Measurements from ENCODE around the gene TRPM5.

Gene TRPM5

DNA sequence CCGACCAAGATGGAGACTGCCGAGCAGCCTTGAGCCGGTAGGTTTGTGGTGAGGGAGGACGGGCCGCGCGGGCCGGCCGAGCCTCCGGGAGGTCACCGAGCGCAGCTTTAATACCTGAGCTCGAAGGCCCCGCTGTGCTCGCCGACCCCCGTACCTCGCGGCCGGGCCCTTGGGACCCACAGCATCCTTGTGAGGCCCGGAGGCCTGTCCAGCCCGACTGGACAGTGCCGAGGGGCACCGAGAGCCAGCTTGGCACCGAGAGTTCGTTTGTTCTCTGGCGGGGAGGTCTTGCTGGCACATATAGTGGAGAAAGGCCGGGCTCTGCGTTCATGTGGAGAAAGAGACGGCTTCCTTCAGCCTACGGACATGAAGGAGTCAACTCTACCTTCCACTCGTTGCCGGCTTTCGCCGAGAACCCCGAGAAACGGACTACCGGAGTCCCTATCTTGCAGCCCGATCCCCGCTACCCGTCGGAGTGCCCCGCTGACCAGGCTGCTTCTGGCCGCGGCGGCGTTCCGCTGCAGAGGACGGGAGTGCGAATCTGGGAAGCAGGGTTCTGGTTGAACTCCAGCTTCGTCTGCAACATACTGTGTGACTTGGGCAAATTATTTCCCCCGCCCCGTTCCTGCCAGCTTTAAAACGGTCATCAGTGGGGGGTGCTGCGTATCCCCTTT is 43.4 kb downstream of the TRPM5 start:
- FAIRE-seq (no peak), DNase-seq (ENCODE audit: insufficient read length, low spot score) (no peak)
- TF ChIP-seq, protein P1, sequence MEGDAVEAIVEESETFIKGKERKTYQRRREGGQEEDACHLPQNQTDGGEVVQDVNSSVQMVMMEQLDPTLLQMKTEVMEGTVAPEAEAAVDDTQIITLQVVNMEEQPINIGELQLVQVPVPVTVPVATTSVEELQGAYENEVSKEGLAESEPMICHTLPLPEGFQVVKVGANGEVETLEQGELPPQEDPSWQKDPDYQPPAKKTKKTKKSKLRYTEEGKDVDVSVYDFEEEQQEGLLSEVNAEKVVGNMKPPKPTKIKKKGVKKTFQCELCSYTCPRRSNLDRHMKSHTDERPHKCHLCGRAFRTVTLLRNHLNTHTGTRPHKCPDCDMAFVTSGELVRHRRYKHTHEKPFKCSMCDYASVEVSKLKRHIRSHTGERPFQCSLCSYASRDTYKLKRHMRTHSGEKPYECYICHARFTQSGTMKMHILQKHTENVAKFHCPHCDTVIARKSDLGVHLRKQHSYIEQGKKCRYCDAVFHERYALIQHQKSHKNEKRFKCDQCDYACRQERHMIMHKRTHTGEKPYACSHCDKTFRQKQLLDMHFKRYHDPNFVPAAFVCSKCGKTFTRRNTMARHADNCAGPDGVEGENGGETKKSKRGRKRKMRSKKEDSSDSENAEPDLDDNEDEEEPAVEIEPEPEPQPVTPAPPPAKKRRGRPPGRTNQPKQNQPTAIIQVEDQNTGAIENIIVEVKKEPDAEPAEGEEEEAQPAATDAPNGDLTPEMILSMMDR (IDR thresholded peaks at IDR 0.05; ENCODE audit: insufficient read depth, missing control alignments): no peak

DNA sequence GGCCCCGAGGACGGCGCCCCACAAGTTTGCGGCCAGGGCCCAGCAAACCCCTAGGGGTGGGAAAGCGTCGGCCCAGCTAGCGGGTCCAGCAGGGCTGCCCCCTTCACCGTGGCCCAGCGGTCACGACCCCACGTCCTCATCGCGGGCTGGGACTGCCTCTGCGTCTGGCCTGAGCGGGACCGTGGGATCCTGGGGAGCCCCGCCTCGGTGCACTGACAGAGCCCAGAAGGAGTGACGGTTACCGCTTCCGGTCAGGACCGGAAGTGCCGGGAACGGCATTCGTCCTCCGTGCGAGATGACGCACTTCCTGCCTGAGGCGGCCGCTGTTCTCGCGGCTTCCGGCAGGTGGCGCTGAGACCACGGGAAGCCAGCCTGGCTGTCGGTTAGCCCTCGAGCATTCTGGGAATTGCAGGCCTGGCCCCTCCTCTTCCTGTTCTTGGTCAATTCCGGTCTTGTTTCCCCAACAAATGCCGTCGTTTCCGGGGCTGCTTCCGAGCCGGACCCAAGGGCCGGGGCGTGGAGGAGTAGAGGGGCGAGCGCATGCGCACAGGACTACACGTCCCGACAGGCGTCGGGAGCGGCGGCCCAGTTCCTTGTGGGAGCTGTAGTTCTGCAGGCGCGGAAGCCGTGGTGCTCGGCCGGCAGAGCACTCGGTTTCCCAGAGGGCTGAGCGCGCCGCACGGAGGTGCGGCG is 44.1 kb downstream of the TRPM5 start, which contains the start of gene TSSC4:
Gene TSSC4, plus strand, starts transcription at position 682 of the 693 bp plus-strand sequence. CDS start 1,884 bp downstream, outside the sequence.
- peak; percentile 95 for DNase-seq (ENCODE audit: insufficient read length, low spot score)
- TF ChIP-seq, protein P1 (IDR thresholded peaks at IDR 0.05; ENCODE audit: insufficient read depth, missing control alignments): peak; percentile 97
- FAIRE-seq: no peak

DNA sequence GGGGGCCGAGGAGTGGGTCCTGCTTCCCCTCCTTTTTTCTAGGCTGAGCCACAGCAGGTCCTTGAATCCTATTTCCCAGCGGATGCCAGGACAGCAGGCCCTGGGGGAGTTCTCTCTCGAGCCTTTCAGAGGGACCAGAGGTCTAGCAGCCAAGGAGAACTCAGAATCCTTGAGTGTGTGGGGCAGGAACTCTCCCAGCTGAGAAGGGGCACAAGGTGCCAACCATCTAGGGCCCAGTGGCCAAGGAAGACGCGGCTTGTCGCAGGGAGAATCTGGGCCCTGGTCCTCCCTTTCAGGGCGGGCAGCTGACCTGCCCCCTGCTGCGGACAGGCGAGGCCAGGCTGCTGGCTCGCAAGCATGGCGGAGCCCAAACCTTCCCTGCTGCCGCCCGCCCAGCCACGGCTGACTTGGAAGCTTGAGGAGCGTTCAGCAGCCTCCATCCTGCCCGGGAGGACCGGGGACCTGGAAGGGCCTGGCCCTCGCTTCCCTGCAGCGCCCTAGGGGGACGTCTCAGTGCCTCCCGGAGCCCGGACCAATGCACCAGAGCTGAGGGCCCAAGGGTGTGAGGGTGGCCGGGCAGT is 44.7 kb downstream of the TRPM5 start:
- DNase-seq (ENCODE audit: insufficient read length, low spot score) (no peak), FAIRE-seq (no peak)
- TF ChIP-seq, protein P1 (IDR thresholded peaks at IDR 0.05; ENCODE audit: insufficient read depth, missing control alignments): no peak

DNA sequence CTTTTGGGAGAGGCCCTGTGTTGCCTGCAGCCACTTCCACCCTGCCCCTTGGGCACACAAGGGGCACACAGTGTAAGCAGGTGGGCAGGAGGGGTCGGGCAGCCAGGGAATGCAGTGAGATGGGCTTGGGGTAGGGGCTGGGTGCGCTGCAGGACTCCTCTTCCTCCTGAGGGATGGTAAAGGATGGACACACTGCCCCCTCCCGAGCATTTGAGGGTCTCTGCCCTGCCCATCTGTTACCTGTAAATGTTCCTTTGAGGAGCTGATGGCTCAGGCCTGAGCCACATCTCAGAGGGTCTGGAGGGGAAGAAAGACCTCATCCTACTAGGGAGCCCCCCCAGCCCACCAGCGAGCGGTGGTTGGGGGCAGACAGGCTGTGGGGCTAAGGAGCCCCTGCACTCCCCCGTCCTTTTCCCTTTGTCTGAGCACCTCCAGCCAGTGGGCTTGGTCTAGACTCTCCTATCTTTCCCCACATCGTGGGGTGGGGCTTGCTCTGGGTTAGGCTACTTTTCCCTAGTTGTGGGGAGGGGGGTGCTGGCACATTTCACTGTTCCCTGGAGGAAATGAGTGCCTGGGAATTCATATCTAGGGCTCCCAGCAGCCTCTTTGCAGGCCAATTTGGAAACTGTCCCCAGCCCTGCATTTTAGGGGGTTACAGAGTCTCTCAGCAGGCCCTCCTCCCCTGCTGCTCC is 45.5 kb downstream of the TRPM5 start:
- TF ChIP-seq, protein P1 (IDR thresholded peaks at IDR 0.05; ENCODE audit: insufficient read depth, missing control alignments): peak; percentile 10
- FAIRE-seq (no peak), DNase-seq (ENCODE audit: insufficient read length, low spot score) (no peak)

DNA sequence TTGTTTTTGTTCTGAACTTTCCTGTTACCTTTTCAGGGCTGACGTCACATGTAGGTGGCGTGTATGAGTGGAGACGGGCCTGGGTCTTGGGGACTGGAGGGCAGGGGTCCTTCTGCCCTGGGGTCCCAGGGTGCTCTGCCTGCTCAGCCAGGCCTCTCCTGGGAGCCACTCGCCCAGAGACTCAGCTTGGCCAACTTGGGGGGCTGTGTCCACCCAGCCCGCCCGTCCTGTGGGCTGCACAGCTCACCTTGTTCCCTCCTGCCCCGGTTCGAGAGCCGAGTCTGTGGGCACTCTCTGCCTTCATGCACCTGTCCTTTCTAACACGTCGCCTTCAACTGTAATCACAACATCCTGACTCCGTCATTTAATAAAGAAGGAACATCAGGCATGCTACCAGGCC is 47.3 kb downstream of the TRPM5 start:
- TF ChIP-seq, protein P1 (IDR thresholded peaks at IDR 0.05; ENCODE audit: insufficient read depth, missing control alignments): no peak
- DNase-seq (ENCODE audit: insufficient read length, low spot score) (no peak), FAIRE-seq (no peak)

DNA sequence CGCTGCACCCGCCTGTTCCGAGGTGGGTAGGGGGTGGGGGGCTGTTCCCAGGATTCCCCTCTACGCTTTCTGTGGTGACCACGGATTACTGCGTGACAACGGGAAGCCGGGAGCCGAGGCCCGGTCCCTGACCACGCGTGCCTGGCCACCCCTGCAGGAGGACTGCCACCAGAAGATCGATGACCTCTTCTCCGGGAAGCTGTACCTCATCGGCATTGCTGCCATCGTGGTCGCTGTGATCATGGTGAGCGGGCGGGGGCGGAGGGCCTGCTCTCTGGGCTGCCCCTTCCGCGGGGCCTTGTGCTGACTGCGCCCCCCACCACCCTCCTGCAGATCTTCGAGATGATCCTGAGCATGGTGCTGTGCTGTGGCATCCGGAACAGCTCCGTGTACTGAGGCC is 47.8 kb downstream of the TRPM5 start:
- TF ChIP-seq, protein P1 (IDR thresholded peaks at IDR 0.05; ENCODE audit: insufficient read depth, missing control alignments): no peak
- FAIRE-seq (no peak), DNase-seq (ENCODE audit: insufficient read length, low spot score) (no peak)
